NCI-H2081 treated with DMSO at 0.1 percent for 48 hours (cell line): ENCODE measurements around the gene PPFIA4.

Experiments
- DNase-seq: peaks from one replicate; lab custom pipeline; 2025; lab: John Stamatoyannopoulos, UW

Gene PPFIA4

DNA sequence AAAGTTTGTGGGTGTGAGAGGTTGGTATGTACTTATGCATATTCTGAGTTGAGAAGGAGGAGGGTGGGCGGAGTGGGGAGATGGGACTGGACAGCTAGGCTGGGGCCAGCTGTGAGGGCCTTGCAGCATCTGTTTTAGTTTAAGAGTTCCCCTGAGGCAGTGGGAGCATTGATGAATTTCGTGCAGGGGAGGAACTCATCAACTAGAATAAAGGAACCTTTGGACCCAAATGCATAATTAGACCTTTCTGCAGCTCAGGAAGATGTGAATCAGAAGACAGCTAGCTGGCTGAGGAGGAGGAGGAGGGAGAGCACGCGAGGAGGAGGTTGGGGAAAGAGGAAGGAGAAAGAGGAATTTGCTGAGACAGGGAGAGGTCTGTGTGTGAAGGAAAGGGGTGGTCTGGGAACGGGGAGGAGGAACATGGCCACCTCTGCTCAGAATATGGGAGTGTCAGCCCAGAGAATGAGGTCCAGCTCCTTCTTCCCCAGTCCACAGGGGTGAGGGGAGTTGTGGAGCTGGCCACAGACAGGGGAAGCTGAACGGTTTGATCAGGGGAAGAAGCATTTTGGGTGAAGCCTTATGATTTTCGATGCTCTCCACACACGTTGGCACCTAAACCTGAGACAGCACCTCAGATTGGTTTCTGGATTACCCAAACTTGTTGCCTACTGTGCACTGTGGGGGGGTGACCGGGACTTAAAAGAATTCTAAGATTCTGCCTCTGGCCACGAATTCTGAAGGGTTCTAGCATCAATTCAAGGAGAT, 31.8 kb downstream of the PPFIA4 start:
- no peak for DNase-seq

DNA sequence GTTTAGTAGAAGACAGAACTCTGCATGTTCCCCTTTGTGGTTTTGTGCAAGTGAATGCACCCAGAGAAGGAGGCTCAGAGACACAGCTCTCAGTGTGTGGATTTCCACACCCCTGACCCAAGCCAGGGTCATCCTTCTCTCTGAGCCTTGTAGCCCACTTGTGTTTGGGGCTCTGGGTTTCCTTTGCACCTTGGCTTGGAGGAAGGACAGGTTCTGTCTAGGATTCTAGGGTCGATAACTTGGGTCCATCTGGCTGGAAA, 32.3 kb downstream of the PPFIA4 start:
- DNase-seq: no peak

DNA sequence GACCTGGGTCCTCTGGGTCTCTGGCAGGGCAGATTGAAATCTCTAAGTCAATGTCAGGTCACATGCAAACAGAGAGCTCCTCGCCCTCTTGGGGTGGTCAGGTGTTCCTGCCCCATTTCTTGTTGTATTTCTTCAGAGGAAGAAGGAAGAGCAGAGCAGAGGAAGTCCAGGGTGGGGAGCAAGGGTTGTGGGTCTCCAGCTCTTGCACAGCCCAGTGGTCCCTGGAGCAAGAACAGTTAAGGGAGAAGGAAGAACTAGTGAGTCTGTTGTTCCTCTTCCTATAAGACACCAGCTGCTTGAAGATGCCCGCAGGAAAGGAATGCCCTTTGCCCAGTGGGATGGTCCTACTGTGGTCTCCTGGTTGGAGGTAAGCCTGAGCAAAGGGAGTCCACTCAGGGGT, 33.2 kb downstream of the PPFIA4 start:
- DNase-seq: no peak

DNA sequence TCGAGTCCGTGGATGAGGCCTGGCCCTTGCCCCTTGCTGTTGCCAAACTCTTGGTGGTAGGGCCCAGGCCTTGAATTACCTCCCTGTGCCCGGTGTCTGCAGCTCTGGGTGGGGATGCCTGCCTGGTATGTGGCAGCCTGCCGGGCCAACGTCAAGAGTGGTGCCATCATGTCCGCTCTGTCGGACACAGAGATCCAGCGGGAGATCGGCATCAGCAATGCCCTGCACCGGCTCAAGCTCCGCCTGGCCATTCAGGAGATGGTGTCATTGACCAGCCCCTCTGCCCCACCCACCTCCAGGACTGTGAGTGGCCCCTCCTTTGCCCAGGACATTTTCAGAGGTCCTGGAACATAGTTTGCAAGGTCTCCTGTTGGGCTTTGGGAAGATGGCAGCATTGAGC, 33.8 kb downstream of the PPFIA4 start:
- DNase-seq: no peak

DNA sequence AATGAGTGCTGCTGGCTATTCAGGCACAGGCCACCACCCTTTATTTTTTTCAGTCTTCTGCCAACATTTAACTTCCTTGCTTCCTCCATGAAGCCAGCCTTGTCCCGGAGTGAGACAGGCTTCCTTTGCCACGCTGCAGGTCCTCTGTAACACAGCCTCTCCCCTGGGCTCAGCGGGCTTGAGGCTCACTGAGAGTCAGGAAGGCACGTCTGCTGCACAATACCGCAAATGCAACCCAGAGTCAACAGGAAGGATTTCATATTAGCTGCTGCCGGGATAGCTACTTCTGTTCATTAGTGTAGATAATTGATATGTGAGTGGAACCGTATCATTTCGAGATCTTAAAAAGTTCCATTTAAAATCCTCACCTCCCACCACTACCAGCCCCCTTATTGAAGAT, 37.0 kb downstream of the PPFIA4 start:
- DNase-seq: no peak

DNA sequence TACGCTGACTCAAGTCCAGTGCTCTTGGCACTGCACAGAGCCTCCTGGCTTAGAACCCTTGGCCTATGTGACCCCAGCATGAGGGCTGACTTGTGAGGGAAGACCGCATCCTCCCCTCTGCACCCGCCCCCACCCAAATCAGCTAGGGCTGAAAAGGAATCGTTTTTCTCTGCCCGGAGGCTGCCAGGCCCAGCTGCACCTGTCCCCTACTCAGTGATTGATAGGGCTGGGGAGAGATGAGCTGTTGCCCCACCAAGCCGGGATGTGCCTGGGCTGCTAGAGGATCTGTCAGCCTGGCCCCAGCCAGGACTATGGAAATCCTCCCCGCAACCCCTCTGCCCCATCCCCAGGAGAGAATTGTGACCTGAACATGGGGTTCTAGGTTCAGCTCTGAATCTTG, 38.9 kb downstream of the PPFIA4 start:
- DNase-seq: no peak

DNA sequence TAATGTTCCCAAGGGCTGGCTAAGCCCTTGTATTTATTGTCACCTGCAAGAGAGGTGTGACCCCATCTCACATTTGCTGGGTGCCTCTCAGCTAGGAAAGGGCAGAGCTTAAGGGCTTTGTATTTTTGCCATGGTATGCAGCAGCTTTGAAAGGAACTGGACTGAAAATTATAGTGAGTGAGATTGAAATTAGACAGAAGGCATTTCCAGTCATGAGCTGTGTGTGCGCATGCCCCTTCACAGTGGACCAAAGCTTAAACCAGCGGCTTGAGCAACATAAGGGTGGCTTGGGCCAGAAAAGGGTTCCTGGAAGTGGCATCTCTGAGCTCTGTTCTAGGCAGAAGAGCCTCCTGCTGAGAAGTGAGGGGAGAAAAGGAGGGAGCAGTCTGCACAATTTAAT, 39.7 kb downstream of the PPFIA4 start:
- DNase-seq: no peak

DNA sequence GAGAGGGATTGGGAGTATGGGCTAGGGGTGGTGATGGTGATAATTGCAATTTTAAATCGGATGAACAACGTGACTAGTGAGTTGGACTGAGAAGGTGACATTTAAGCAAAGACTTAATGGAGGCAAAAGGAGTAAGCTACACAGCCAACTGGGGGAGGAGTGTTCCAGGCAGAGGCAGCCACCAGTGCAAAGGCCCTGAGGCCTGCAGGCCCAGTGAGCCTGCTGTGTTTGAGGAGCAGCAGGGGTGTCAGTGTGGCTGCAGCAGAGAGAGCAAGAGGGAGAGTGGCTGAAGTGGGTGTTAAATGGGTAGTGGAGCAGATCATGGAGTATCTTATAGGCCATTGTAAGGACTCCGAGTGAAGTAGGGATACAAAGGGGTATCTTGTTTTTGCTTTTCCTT, 40.7 kb downstream of the PPFIA4 start:
- DNase-seq: no peak

DNA sequence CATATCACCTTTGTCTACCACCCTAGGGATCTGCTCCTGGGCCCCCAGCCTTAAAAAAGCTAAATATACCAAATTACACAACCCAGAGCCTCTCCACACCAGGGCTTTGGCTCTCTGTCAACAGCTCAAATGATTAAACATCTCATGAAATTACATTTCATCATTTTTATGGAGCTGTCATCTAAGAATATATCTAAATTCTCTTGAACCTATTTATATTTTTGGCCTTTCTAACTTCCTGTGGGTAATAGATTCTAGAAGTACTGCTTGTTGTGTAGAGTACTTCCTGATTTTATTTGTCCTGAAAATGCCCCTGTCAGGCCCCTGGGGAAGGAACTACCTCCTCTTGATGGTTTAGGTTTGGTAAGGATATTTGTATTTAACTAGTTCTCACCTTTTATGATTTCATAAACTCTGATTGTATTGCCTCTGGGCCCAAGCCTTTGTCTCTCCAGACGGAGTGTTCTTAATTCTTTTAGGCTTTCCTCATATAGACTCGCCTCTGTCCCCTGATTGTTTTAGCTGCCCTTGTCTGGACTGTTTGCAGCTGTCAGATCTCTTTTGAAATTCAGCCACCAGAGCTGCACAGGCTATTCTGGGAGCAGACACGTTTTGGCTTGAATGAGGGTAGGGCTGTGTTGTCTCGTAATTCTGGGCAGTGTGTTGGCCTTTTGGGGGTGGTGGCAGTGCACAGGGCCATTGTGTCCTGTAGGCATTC, 42.9 kb downstream of the PPFIA4 start:
- peak; percentile 35 for DNase-seq

DNA sequence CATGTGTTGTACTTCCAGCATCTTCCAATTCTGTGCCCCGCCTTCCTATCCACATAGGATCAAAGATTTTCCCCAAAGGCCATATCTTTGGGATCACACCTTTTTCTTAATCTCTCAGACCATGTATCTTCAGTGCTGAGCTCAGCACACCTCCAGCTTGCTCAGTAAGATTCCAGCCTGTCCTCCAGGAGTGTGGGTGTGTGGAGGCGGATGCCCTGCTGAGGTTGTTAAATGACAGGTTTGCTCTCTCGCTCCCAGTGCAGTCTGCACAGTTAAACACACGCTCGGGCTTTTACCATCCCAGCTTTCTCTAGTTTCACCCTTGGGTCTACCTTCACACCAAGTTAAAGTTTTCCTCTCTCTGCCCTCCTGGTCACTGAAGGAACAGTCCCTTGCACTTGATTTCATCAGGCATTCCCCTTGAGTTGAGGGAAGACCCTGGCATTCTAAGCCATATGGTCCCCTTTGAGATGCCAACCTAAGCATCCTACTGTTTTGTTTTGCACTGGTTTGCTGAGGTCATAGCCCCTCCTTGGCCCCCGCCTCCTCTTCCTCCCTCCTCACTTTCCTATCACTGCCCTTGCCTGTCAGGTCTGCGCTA, 45.8 kb downstream of the PPFIA4 start:
- no peak for DNase-seq

DNA sequence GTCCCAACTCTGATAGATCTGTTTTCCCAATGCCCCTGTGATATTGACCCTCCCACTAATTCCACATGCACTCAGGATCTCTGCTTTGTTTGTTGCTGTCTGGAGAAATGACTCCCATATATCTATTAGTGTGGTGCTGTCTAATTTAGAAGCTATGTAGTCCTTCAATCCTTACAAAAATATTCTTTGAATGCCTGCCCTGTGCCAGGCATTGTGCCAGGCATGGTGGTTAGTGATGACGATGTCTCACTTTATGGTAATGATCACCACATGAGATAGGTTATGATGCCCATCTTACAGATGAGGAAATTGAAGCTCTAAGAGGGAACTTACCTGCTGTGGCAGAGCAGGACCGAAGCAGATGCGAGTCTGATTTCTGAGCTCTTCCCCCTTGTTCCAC, 46.6 kb downstream of the PPFIA4 start:
- no peak for DNase-seq

DNA sequence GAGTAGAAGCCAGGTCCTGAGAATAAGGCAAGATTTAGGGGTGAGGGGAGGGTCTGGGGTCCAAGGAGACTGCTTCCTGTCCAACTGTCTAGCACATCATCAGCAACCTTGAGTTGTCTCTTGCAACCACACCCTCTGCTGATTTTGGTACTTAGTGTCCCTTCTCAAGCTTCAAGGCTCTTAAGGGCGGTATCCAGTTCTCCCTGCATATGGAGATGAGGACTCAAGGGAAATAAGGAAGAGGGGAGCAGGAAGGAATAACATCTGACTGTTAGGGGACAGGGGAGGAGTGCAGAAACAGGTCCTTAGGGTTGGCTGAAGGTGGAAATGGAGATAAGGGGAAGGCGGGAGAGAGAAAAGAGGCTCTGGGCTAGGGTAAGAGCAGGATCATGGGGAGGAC, 47.2 kb downstream of the PPFIA4 start:
- DNase-seq: no peak

DNA sequence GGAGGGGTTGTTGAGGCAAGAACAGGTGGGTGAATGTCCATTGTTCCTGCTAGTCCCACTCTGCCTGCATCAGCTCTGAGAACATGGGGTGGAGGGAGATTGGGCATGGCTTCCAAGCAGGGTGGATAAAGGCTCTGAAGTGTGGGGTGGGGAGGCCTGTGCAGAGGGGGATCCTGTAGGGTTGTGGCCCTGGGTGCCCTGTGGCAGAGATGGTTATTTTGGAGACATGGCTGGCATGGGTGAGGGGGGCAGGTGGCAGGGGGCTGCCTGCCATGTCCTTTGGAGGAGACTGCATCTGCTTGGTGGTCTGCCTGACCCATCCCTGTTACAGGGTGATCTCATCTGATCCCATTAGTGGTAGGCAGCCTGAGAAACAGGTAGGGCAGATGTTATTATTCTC, 48.3 kb downstream of the PPFIA4 start:
- no peak for DNase-seq

DNA sequence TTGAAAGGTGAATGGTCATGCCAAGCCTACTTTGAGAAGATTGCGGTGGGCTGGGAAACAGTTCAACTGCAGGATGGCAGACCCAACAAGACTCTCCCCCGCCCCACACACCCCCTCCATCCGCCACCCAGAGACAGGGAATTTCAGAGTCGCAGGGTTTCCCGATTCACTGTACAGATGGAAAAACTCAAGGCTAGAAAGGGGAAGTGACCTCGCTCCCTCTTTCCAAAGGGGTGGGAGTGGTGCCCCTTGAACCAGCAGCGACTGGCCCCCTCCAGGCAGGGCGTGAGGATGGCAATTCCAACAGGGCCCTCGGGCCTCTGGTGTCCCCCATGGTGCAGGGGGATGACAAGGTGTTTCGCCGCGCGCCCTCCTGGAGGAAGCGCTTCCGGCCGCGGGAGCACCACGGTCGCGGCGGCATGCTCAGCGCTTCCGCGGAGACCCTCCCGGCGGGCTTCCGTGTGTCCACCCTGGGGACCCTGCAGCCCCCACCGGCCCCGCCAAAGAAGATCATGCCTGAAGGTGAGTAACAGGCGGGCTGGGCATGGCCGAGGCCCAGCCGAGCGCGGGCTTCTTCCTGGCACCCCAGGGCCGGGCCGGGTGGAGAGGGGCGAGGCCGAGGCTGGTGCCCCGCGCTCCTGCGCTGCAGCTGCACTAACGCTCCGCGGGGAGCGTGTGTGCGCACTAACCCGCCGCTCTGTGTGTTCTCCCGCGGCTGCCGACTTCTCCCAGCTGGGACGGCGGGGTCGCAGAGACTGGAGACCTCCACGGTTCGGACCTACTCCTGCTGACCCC, 49.1 kb downstream of the PPFIA4 start:
- DNase-seq: no peak

DNA sequence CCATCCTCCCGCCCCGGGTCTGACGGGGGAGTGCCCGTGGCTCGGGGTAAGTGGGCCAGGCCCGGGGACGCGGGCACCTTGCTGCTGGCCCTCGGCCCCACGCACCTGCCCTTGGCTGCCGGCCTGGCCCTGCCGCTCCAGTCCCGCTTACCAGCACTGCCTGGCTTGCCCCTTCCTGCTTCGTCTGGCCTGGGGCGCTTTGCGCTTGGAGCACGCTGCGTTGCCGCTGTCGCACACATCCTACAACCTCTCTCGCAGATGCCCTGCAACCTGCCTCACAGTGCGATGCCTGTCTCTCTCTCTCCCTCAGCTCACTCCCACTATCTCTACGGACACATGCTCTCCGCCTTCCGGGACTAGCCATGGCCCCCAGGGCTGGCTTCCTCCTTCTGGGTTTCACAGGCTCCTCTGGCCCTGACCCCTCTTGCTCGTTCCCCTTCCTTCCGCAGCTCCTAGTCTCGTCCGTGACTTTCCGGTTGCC, 49.8 kb downstream of the PPFIA4 start:
- DNase-seq: no peak

DNA sequence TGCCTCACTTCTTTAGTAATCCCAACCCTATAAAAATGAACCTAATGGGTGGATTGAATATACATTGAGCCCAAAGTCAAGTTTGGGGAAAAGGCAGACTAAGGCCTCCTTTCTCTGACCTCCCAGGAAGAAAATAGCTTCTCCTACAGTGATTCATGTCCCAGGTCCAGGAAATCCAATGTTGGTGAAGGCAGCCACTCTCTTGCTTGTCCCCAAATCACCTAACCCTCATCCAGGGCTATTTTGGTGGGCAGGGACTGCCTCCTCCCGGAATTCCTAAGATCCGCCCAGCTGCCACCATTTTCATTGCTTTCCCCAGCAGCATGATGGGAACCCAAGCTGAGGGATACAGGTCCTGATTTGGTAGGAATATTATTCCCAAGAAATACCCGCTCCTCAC, 51.1 kb downstream of the PPFIA4 start:
- DNase-seq: no peak

DNA sequence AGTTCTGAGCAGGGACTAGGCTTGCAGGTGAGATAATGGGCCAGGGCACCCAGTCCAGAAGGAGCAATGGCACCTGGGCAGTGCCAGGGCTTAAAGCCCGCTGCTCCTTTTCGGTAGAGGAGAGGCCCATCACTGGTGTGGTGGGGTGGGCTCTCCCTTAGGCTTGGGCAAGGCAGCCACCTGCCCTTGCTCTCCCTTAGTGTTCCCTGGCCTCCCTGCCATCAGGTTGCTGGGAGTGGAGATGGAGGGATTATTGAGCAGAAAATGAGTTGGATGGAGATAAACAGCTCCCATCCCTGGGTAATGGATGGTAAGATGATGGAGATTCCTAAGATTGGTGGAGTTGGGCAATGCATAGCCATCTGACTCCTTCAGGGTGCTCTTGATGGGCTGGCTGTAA, 51.7 kb downstream of the PPFIA4 start:
- DNase-seq: no peak

DNA sequence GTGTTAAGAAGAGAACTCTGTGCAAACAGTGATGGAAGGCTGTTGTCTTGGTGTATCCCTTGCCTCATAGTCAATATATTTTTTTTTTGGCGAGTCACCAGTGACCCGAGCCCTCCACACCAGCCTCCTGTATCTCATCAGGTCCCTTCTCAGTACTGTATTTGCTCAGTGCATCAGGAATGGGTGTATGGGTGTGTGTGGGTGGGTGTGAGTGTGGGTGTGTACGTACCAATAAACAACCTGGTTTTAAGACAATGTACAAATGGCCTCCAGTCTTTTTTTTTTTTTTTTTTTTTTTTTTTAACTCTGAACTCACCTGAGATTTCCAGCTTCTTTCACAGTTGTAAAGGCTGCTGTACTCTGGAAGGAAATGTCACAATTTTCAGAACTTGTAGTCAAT, 52.2 kb downstream of the PPFIA4 start:
- DNase-seq: no peak

DNA sequence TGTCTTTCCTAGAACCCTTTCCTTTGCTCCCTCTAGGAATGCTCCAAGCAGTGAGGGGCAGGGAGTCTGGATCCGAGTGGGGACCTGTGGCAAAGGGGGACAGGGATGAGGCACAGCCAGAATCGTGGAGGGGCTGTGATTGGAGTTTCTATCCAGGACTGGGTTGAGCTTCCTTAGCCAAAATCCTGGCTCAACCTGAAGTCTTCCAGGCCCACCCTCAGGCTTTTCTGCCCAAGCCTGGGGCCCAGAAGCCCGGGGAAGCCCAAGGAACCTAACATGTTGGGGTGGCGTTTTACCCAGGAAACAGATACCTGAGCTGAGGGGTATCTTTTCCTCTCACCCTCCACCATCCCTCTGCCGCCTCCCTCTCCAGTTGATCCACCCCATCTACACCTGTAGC, 54.2 kb downstream of the PPFIA4 start:
- DNase-seq: no peak

DNA sequence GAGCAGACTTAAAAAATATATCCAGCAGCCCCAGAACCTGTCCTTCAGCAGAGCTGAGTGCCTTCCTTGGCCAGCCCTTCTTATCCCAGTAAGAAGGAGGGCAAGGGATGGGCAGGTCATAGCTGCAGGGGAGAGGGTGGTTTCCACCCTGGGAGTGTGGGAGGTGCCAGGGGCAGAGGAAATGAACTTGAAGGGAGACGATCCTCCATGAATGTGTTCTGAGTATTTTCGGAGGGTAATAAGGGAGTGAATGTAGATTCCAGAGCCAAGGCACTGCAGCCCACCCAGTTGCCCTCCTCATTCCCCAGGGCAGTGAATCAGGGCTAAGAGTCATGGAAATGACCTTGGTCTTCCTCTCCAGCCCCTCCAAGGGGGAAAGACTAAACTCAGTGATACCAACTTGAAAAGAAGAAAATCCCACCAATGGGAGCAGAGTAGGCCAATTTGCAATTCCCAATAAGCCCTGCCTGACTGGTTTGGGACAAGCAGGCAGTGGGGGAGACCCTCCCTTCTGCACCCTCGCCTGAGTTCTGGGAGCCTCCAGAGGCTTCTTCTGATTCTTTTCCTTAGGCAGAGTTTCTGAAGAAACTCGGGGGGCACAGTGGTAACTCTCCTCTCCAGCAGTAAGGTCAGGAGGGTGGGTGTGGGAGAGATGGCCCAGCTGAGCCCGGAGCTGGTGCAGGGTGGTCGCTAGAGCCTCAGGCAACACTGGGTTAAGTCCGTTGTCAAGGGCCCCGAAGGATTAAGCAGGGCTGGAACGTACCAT, 55.4 kb downstream of the PPFIA4 start:
- no peak for DNase-seq

DNA sequence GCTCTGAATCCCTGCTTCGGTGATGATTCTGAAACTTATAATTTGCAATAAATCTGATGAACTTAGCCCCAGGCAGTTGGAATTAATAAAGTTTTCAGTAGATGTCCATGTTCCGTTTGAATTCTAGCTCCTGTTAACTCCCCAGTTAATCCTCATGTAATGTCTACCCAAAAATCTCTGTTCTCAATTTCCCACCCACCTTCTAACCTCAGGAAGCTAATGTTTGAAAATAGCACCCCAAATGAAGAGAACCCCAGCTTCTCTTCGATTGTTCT, 55.9 kb downstream of the PPFIA4 start:
- no peak for DNase-seq
